Caco-2 (cell line): ENCODE measurements around the gene MIA3. TPM values are rescaled to one million over a fixed set of nuclear protein-coding genes. Genes with fewer than 3 reads are reported as not detected.

Experiments used
- BruUV-seq: library from RNA; stranded (reverse); fragments of 400-500 nt; replicated peaks from 2 replicates; lab custom pipeline; 2021; lab: Mats Ljungman, UMichigan
- CTCF ChIA-PET: fragments of 300-600 bp; sonication (Branson Sonifier 250); formaldehyde crosslinking; loops from one replicate; lab custom pipeline; 2022; ENCODE audit warnings: antibody characterized with exemption; lab: Charles Lee
- POLR2A ChIA-PET: fragments of 300-600 bp; sonication (Branson Sonifier 250); formaldehyde crosslinking; loops from one replicate; lab custom pipeline; 2022; ENCODE audit warnings: antibody characterized with exemption; lab: Charles Lee
- DNase-seq, 2 experiments: peaks; one replicate each; pipeline versions ENCODE4 v3.0.0 to v3.0.0-alpha.2; 2020 to 2022
- H3K27me3 ChIP-seq: replicated peaks from 2 replicates; pipeline ENCODE4 v1.6.0; 2011; ENCODE audit warnings: low read length; ENCODE audit not compliant: control insufficient read depth, insufficient read depth
- H3K36me3 ChIP-seq: 2 replicates; pipeline ENCODE4 v1.5.1; 2011; ENCODE audit warnings: low read length; ENCODE audit not compliant: control insufficient read depth, insufficient read depth
- H3K4me1 ChIP-seq: fragments of 250-450 bp; sonication (Bioruptor Pico); 2 replicates; pipeline ENCODE4 v1.5.1; 2020; ENCODE audit warnings: mild to moderate bottlenecking
- H3K4me3 ChIP-seq: 2 replicates; pipeline ENCODE4 v1.5.1; 2011; ENCODE audit warnings: low read depth, mild to moderate bottlenecking, control low read depth, low read length
- H3K9me3 ChIP-seq: fragments of 250-450 bp; sonication (Bioruptor Pico); 2 replicates; pipeline ENCODE4 v1.5.1; 2020; ENCODE audit warnings: mild to moderate bottlenecking, moderate library complexity
- H3K27ac Mint-ChIP-seq: one replicate; pipeline ENCODE4 v1.8.0; 2022; ENCODE audit warnings: mixed read lengths; ENCODE audit not compliant: unreplicated experiment
- H3K27me3 Mint-ChIP-seq: one replicate; pipeline ENCODE4 v1.8.0; 2022; ENCODE audit warnings: mixed read lengths; ENCODE audit not compliant: insufficient read depth, unreplicated experiment
- H3K36me3 Mint-ChIP-seq: one replicate; pipeline ENCODE4 v1.8.0; 2022; ENCODE audit warnings: mild to moderate bottlenecking, mixed read lengths; ENCODE audit not compliant: insufficient read depth, unreplicated experiment
- H3K4me1 Mint-ChIP-seq: one replicate; pipeline ENCODE4 v1.8.0; 2022; ENCODE audit warnings: low read depth, mixed read lengths; ENCODE audit not compliant: unreplicated experiment
- H3K4me3 Mint-ChIP-seq: one replicate; pipeline ENCODE4 v1.8.0; 2022; ENCODE audit warnings: mild to moderate bottlenecking, moderate library complexity, mixed read lengths; ENCODE audit not compliant: unreplicated experiment
- H3K9me3 Mint-ChIP-seq: one replicate; pipeline ENCODE4 v1.8.0; 2022; ENCODE audit warnings: mixed read lengths; ENCODE audit not compliant: unreplicated experiment
- CTCF ChIP-seq, 2 experiments: fragments of 200-600 bp in 1 of 2; IDR thresholded peaks; 1 replicate in 1 of 2; 2 replicates in 1 of 2; pipeline versions ENCODE4 v1.5.1 to v1.8.0; 2011 to 2022; ENCODE audit warnings: antibody characterized with exemption in 1 of 2, control low read depth in 1 of 2, inconsistent platforms in 1 of 2, low read depth in 1 of 2, low read length in 1 of 2, mild to moderate bottlenecking in 1 of 2, moderate library complexity in 1 of 2; ENCODE audit not compliant: insufficient read depth in 1 of 2, severe bottlenecking in 1 of 2, unreplicated experiment in 1 of 2
- intact Hi-C: fragments of 100-400 bp; cut with micrococcal nuclease; formaldehyde crosslinking; loops from one replicate; pipeline ENCODE4 v1.10.0; 2022; ENCODE audit not compliant: unreplicated experiment
- total RNA-seq: library from RNA; stranded (reverse); gene quantifications from 2 replicates; pipeline ENCODE4 v1.2.3, GENCODE V29; 2022

MIA3 gene
- total RNA-seq, 1 experiment from 2014 or later, result 56.0 TPM

GRCh38 chr1:222594789-222595188, 23.1 kb upstream of the MIA3 start:
- no peaks in the 10 kb centered on the region for H3K27me3 ChIP-seq
- ChIA-PET POLR2A (no interaction called here), CTCF (no interaction called here)
- H3K4me1 ChIP-seq, result peaks cover 5% of the 10 kb centered on the region; the same call in 1 of the 2 replicates
- peaks cover 11% of the 10 kb centered on the region for H3K9me3 Mint-ChIP-seq
- no peak overlapping the region for H3K4me3 ChIP-seq
- no peak for DNase-seq
- H3K36me3 Mint-ChIP-seq, result peaks cover 7% of the 10 kb centered on the region
- no peak for TF ChIP-seq CTCF (IDR thresholded peaks at IDR 0.05; ENCODE audit: insufficient read depth in 1 of 2, low read depth in 1 of 2, low read length in 1 of 2, severe bottlenecking in 1 of 2, unreplicated experiment in 1 of 2)
- BruUV-seq, result no TSS peak
- peaks cover 3% of the 10 kb centered on the region for H3K27me3 Mint-ChIP-seq
- no peak overlapping the region for H3K27ac Mint-ChIP-seq
- H3K9me3 ChIP-seq, result peaks cover 5% of the 10 kb centered on the region; the same call in 1 of the 2 replicates
- peaks cover 8% of the 10 kb centered on the region for H3K4me1 Mint-ChIP-seq
- intact Hi-C loops, result no loop called here
- H3K4me3 Mint-ChIP-seq, result no peak overlapping the region
- H3K36me3 ChIP-seq, result no peaks in the 10 kb centered on the region

GRCh38 chr1:222596696-222597095, 21.2 kb upstream of the MIA3 start:
- CTCF ChIA-PET, result no interaction called here
- Histone ChIP-seq H3K4me3 (no peak overlapping the region), H3K36me3 (no peaks in the 10 kb centered on the region), H3K9me3 (peaks cover 5% of the 10 kb centered on the region; the same call in 1 of the 2 replicates), H3K4me1 (no peaks in the 10 kb centered on the region), H3K27me3 (no peaks in the 10 kb centered on the region)
- no peak for TF ChIP-seq CTCF (IDR thresholded peaks at IDR 0.05; ENCODE audit: insufficient read depth in 1 of 2, low read depth in 1 of 2, low read length in 1 of 2, severe bottlenecking in 1 of 2, unreplicated experiment in 1 of 2)
- DNase-seq, result no peak
- Mint-ChIP-seq H3K36me3 (no peaks in the 10 kb centered on the region), H3K4me3 (no peak overlapping the region), H3K27me3 (peaks cover 6% of the 10 kb centered on the region), H3K27ac (no peak overlapping the region), H3K9me3 (peaks cover 11% of the 10 kb centered on the region), H3K4me1 (no peaks in the 10 kb centered on the region)
- intact Hi-C loops, result no loop called here
- BruUV-seq, result no TSS peak
- POLR2A ChIA-PET, result no interaction called here

- no peak overlapping the region for H3K4me3 Mint-ChIP-seq
- BruUV-seq, result no TSS peak
- POLR2A ChIA-PET, result no interaction called here
Observed at GRCh38 chr1:222600281-222600680, 17.6 kb upstream of the MIA3 start.

More at GRCh38 chr1:222600281-222600680, 17.6 kb upstream of the MIA3 start:
- peaks cover 1% of the 10 kb centered on the region; the same call in 1 of the 2 replicates for H3K9me3 ChIP-seq
- no peak overlapping the region for H3K4me3 ChIP-seq
- Mint-ChIP-seq H3K4me1 (no peaks in the 10 kb centered on the region), H3K9me3 (peaks cover 9% of the 10 kb centered on the region), H3K27ac (no peak overlapping the region), H3K27me3 (peaks cover 6% of the 10 kb centered on the region), H3K36me3 (no peaks in the 10 kb centered on the region)
- TF ChIP-seq CTCF (IDR thresholded peaks at IDR 0.05; ENCODE audit: insufficient read depth in 1 of 2, low read depth in 1 of 2, low read length in 1 of 2, severe bottlenecking in 1 of 2, unreplicated experiment in 1 of 2), result no peak
- CTCF ChIA-PET, result no interaction called here
- H3K36me3 ChIP-seq, result no peaks in the 10 kb centered on the region
- no peaks in the 10 kb centered on the region for H3K27me3 ChIP-seq
- H3K4me1 ChIP-seq, result no peaks in the 10 kb centered on the region
- intact Hi-C loops, result no loop called here
- DNase-seq, result no peak
